Stimulated activated CD8-positive, alpha-beta memory T cell treated with anti-CD3 and anti-CD28 coated beads, Interleukin-7, amount 100 ng/mL, for 1 hour (primary cell): ENCODE measurements around the gene DPP6.
"Not testable (repeated sequence)": the region's sequence is repeated elsewhere in the genome, so short reads cannot be mapped to it uniquely, and the experiment has no call there.

Experiments used
- DNase-seq, 2 donors: peaks; one replicate each; pipeline ENCODE4 v3.0.0-alpha.2; 2020; ENCODE audit warnings: low read depth in 2 of 2

Gene DPP6

DNA sequence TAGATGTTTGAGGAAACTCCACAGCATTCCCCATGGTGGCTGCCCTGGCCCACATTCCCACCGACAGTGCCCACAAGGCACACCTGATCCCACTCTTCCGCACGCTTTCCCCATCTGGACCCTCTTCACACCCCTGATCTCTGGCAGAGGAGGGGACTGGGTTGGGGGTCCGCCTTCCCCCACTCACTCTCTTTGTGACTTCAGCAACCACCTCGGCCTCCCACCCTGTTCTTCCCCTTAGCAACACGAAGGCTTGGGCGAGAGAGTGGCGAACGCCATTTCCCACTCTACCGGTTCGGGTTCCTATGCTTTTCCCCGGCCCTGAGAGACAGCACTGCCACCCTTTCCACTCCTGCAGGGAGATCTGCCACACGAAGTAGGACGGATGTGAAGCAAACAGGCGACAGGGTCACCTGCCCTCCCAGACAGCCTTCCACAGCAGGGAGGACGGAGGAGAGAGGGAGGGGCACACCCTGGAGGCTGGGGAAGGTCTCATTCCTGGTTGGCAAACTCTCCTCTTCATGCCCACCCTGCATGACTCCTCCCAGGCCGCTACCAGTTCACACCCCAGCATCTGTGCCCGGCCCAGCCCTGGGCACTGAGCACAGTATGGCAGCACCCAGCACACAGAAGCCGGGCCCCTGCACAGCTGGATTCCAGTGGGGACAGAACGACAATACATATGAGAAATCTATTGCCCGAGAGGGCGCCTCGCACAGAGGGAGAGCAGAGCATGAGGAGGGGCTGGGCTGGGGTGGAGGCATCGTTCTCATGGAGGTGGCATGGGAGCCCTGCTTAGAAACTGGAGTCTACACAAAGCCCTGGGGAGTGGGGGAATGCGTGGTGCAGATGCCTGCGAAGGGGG is 857.3 kb downstream of the DPP6 start:
- DNase-seq = no peak

DNA sequence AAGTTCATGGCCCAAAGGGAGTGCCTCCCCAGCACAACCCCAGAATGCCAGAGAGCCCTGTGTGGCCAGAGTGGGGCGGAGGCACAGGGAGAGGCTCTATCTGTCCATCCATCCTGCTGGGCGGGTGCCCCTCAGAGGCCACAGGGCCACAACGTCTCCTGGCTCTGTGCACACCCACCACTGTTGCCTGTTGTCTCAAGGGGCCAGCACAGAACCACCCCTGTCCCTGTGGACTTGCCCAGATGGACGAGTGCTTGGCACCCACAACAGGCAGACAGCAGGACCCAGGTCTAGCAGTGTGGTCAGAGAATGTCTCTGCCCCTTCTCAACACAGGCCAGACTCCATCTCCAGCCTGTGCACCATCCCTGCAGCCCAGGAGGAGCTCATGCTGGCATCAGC is 857.9 kb downstream of the DPP6 start:
- DNase-seq = no peak

DNA sequence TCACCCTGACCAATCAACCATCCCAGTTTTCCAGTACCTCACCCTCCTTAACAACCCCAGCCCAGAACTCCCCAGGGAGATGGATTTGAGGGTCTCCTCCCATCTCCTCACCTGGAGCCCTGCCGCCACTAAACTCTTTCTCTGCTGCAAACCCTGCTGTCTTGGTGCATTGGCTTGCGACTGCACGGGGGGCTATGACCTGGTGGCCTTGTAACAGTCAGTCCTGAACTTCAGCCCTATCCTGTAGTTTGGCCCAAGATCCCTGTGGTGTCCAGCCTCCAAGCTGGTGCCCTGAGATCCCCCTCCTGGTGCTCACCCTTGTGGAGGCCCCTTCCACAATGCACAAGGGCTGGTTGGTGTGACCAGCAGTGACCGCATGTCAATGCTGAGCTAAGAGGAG is 858.8 kb downstream of the DPP6 start:
- no peak for DNase-seq

DNA sequence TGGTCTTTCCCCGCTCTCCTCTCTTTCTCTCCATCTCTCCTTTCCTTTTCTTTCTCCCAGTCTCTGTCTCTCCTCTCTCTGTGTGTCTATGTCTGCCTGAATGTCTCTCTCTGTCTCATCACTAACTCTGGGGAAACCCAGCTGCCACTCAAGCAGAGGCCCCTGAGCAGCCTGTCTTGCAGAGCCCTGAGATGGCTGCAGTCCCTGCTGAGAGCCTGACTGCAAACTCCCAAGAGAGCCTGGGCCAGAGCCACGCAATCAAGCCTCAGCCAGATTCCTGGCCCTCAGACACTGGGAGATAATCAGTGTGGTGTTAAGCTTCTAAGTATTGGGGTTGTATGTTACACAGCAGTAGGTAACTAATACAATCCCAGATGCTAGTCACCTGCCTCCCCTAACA is 859.2 kb downstream of the DPP6 start:
- DNase-seq = no peak

DNA sequence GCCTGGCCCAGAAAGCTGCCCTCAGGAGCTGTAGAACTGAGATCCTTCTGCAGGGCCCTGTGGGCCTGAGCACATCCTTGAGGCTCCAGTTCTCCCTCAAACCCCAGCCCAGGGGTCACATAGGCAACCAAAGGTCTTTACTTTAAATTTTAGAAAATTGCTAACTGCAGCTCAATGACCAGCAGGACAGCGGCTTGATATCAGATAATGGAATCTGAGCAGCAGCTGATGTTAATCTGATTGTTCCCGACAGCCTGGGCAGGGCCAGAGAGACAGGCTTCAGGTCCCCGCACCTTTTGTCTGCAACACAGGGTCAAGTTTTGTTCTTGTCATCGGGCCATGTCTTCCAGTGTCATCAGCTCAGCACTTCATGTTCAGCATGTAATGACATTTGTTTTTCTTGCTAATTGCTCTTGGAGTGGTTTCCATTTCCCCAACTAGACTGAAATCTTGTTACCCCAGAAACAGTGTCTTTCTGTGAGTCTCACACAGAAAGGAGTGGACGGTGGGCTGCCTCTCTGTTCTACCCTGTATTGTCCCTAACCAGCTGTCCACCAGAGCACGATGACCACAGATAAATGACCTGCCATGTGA is 859.8 kb downstream of the DPP6 start:
- DNase-seq = no peak

DNA sequence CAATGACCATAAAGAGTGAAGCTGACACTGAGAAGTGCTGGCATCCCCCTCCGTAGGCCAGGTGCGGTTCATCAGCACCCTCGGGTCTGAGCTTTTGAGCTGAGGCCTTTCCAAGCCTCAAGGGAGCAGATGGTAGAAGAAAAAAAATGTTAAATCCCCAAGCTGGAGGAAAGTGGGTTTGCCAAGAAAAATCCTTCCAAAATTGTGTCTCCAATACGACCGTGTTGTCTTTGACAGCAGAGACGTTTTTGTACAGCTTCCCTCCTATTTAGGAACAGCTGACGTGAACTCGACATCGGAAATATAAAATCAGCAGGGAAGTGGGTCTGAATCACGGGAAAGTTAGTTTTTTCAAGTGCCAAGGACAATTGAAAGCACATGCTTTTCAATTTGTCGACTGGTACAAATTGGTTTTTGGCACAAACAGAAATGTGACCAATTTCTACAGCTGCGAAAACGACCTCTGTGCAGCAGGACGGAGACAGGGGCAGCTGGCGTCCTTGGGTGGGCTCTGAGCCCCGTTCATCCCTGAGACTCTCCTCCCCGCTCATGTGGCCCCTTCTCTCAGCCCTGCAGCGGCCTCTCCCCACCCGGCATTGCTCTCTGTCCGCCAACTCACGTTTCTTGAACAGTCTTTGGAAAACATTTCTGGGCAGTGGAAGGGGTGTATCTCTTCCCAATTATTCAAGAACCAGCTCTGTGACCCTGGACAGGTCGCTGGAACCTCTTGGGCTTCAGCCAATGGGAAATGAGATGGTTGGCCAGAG is 860.9 kb downstream of the DPP6 start:
- DNase-seq = no peak

DNA sequence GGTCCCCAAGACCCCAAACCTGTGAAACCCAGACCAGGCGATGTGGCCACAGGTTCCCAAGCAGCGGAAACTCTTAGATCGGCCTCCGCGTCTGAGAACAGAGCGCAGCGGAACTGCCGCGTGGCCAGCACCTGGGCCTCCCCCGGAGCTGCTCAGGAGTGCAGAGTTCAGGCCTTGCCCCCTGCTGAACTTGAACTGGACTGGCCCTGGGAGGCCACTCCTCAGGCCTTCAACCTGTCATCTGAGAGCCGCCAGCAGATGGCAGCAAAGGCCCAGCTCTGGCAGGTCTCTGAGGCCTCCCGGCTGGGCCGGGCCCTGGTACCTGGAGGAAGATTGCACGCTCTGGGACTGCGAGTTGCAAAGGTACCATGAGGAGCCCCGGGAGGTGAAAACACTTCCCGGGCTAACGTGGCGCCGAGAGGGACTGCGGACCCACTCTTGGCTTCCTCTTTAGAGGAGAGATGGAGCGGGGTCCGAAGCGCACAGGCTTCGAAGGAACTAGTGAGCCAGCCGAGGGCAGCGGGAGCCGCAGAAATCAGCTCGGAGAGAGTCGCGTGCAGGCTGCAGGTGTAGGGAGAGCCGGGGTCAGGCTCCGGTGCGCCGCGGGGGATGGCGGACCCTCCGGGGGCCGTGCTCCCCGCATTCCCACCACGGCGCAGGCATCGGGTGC is 861.6 kb downstream of the DPP6 start:
- peak; percentile 71 to 85 for DNase-seq

DNA sequence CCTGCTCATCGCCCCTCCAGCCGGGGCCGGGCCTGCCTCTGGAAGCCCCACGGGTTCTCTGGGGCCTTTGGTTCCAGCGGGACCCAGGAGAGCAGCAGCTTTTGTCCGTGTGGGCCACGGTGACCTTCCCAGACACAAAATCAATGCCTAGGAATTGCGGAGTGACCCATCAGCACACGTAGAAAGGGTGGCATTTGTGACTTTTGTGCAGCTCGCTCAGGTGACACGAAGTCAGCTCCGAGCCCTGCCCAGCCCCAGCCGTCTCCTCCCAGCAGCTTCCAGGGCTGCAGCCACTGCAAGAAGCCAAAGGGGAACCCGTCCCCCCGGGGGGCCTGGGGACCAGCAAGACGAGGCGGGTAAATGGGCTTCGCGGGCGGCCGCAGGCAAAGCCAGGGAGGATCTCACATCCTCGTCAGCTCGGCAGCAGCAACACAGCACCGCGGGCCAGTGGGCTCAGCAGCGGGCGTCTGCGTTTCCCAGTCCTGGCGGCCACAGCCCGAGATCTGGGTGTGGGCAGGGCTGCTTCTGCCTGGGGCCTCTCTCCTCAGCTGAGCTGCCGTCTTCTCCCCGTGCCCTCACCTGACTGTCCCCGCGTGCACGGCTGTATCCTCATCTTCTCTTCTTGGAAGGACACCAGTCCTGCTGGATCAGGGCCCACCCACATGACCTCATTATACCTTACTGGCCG is 862.3 kb downstream of the DPP6 start:
- no peak for DNase-seq

DNA sequence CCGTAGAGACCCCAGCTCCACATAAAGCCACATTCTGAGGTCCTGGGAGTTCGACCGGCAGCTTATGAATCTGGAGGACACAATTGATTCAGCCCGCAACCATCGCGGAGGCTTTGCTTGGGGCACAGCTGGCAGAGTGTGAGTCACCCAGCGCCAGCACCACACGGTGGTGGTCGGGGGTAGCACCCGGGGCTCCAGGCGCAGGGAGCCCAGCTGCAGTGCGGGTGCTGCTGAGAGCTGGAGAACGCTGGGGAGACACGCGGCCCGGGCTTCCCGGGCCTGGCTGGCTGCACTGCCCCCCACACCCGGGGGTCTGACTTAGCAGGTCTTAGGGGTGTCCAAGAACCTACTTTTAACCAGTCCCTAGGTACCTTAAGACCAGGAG is 862.8 kb downstream of the DPP6 start:
- no peak for DNase-seq

DNA sequence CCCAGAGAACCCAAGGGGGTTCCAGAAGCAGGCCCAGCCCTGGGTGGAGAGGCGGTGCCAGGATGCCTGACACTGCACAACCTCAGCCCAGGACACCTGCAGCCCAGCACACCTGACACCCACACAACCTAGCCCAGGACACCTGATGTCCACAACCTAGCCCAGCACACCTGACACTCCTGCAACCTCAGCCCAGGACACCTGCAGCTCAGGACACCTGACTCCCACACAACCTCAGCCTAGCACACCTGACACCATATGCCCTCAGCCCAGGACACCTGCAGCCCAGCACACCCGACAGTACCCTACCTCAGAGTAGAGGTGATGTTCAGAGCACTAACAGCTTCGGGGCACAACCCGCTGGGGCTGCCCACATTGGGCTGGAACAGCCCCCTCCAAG is 863.4 kb downstream of the DPP6 start:
- DNase-seq = no peak

DNA sequence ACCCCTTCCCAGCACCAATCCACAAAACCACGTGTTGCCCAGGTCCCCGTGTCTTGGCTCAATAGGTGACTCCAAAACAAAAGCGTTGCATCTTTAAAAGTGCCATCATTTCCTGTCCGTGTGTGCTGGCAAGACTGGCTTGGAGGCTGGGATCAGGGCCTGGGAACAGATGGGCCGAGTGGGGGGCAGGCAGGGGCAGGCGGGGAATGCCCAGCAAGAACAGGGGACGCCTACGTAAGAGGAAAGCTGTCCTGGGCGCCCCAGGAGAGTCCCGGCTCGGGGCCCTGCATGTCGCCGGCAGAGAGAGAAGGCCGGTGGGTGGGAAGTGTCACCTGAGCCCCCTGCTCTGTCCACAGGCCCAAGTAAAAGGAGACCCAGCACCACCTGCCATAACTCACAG is 864.2 kb downstream of the DPP6 start:
- no peak for DNase-seq

DNA sequence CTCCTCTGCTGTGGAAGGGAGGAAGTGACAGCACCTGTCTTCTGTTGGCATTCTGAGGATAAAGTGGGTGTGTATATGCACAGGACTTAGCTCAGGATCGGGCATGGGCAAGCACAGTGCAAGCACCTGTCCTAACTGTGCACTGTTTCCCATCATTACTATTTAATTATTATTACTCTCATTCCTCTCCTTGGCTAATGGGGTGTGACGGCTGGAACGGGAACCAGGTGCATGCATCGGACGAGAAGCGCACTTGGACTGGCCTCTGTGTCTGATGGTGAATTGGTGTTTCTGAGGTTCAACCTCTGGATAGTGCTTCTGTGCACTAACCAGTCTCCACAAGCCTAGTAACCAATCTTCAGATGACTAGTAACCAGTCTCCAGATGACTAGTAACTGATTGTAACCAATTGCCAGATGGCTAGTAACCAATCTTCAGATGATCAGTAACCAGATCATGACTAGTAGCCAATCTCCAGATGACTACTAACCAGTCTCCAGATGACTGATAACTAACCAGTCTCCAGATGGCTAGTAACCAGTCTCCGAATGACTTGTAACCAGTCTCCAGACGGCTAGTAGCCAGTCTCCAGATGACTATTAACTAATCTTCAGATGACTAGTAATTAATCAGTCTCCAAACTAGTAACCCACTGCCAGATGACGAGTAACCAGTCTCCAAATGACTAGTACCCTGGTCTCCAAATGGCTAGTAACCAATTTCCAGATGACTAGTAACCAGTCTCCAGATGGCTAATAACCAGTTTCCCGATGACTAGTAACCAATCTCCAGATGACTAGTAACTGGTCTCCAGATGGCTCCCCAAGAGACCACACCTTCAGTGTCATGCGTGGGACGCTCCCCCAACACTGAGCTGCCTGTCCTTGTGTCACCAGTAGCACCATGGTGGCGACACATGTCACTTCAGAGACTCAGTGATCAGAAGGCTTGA is 864.9 kb downstream of the DPP6 start:
- DNase-seq = no peak

DNA sequence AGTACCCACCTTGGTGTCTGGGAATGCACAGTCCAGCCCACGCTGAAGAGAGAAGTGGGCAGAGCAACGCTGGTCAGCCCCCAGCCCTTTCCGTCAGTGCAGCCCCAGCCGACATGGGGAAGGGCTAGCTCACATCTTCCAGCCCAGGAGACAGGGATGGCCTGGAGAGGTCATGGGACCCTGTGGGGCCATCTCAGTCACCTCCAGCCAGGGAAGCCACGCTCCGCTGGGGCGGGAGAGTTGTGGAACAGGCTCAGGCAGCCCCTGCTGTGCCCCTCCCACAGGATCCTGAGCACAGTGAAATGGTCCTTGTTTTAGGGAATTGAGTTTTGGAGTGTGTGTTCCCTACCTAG is 865.6 kb downstream of the DPP6 start:
- no peak for DNase-seq

DNA sequence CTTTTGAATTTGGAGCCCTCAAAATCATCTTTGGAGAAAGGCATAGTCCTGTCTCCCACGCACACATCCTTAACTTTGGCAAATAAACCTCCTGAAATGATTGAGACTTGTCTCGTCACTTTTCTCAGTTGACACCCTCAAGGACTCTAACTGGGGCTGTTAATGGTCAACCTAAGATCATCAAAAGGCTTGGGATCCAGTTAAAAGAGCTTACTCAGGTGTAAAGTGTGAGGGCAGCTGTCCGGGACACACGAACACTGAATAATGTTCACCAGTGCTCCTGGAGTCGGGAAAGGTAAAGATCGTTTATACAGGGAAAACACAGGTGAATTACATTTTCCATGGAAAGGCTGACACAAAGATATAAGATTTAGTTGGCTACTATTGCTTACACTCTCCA is 866.1 kb downstream of the DPP6 start:
- DNase-seq = no peak

DNA sequence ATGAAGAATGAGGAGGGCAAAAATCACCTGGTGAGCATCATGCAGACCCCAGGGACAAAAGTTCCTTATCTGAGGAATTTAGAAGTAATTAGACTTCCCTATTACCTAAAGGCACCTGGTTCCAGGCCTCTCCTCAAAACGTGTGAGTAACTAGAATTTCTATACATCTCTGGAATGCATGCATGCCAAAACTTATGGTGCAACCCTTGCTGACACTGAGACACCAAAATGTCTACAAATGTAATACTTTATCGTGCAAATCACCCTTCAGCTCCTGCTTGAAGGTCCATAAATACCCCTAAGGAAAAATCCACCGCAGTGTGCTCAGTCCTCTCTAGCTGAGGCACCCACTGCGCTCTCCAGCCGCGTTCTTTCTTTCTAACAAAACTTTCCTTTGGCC is 866.5 kb downstream of the DPP6 start:
- no peak for DNase-seq

DNA sequence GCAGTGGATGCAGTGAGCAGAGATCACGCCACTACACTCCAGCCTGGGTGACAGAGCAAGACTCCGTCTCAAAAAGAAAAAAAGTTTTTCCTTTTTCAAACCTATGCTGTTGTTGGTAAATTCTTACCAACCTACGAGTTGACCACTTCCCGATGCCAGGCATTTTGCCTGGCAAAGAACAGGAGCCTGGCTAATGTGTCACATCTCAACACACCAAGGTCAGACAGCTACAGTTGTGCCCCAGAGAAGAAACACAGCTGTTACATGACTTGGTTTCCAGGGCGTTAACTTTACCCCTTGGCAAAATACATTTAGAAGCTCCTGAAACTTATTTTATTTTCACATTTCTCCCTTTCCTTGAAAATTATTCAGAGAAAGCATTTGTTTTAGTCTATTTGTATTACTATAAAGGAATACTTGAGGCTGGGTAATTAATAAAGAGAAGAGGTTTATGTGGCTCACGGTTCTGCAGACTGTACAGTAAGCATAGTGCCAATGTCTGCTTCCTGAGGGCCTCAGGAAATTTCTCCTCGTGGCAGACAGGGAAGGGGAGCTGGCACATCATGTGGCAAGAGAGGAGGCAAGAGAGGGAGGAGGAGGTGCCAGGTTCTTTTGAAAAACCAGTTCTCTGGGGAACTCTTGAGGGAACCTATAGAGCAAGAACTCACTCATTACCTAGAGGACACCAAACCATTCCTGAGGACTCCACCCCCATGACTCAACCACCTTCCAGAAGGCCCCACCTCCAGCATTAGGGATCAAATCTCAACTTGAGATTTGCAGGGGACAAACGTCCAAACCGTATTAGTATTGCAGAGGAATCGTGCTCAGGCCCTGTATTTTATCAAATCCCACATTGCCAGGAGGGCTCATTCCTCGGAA is 867.4 kb downstream of the DPP6 start:
- no peak for DNase-seq

DNA sequence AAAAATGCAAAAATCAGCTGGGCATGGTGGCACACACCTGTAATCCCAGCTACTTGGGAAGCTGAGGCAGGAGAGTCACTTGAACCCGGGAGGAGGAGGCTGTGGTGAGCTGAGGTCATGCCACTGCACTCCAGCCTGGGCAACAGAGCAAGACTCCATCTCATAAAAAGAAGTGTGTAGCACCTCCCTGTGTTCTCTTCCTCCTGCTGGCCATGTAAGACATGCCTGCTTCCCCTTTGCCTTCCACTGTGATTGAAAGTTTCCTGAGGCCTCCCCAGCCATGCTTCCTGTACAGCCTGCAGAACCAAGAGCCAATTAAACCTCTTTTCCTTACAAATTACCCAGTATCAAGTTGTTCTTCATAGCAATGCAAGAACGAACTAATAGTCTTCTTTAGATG is 870.3 kb downstream of the DPP6 start:
- not testable (repeated sequence) for DNase-seq

DNA sequence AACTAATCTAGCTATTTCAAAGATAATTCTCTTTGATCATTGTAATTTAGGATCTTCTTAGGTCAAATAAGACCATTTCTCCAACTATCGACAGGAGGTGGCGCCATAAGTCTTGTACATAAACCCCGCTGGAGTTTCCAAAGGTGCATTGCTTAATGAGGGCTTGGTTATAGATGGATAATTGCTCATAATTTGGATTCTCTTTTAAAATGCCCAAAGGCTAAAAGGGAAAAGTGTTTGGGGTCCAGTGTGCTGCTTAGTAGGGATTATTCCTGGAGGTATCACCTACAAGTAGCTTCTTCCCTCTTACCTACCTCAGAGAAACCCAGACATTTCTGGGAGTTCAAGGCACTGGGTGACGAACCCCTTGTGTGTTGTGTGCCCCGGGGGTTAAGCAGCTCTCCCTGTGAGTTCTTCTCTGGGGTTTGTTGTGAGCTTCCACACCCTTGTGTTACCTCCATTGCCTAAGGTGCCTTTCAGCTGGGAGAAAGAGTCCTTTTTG is 875.5 kb downstream of the DPP6 start:
- peak; percentile 44 to 62 for DNase-seq
